DOHH2 (cell line): ENCODE data around the gene ANKRD33B.

Experiments
- CTCF ChIP-seq: fragments of 200-600 bp; sonication (generic); IDR thresholded peaks from one replicate; pipeline ENCODE4 v1.5.1; 2014; ENCODE audit warnings: antibody characterized with exemption, mild to moderate bottlenecking, low read depth, low read length; ENCODE audit not compliant: poor library complexity, severe bottlenecking
- EZH2phosphoT487 ChIP-seq: fragments of 200-600 bp; sonication (generic); IDR thresholded peaks from 2 replicates; pipeline ENCODE4 v1.6.1; 2017; ENCODE audit warnings: borderline replicate concordance, mild to moderate bottlenecking, antibody characterized with exemption, low read length, moderate library complexity, mixed read lengths

GRCh38 chr5:10699987-10700386, 136.1 kb downstream of the ANKRD33B start:
- TF ChIP-seq CTCF: no peak
- no peak for TF ChIP-seq EZH2phosphoT487
